ENCODE data around the gene DUOXA1.
"Not testable (repeated sequence)": the region's sequence is repeated elsewhere in the genome, so short reads cannot be mapped to it uniquely, and the experiment has no call there.

DUOXA1 gene

DNA sequence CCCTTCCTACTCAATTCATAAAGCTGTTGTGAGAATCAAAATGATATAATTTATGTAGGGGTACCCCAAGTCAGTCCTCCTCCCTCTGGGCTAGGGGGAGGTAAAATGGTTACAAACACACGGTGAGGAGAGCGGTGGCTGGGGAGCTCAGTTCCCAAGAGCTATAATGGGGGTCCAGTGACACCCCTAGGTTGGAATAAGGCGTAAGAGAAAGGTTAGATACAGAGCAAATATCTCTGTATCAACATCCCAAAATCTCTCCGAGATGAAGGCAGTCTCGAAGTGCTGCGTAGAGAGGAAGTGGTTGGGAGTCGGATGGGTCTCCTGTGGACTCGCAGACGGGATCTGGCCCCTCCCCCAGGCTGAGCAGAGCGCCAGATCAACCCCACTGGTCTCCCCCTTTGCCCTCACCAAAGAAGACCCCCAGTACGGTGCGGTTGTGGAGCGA lies 17.5 kb downstream of the DUOXA1 start:
- no peak for DNase-seq

DNA sequence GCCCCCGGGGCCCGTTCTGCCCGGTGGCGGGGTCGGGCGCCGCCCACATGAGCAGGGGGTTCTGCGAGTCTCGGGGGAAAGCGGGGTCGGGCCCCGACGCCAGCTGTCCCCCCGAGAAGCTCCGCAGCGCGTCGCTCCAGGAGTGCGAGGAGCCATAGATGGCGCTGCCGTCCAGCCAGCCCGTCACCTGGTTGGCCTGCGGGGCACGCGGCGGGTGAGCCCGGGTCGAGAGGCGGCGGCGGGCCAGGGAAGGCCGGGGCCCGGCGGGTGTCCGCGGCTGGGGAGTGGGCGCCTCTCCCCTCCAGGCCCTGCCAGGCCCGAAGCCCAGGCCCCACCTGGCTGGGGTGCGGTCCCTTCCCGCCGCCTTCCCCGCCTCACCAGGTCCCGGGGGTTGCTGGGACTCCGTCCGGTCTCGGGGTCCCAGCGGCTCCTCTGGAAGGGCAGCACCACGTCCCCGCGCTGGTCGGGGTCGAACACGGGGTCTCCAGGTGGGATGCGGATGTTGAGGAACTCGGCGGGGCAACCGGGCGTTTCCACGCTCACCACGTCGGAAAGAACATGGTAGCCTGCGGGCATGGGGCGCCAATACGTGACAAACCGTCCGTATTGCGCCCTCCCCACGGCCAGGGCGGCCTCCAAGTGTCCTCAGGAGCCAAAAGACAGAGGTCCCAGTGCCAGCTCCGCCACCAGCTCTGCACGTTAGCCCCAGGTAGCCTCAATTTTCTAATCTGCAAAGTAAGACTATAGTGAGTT lies 18.1 kb downstream of the DUOXA1 start:
- DNase-seq: no peak

DNA sequence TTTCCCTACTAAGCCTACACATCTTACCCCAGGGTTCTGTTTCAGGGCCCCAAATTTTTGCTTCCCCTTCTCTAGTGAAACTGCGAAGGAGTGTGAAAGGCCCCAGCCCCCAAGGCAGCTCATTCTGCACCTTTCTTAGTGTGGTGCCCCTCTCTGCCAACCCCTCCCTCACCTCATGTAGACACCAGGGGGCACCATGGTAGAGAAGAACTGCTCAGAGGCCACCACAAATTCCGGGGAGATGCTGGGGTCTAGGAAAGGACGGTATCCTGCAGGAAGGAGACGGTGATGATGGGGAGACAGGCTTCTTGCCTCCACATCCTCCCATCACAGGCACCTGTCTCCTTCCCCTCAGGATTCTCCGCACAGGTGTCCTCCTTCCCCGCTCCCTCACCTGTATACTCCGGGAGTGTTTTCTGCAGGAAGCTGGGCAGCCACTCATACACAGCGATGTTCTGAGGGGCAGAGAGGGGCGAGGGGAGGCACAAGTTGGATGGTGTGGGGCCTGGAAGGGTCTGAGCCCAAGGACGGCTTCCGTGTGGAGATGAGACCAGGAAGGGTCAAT lies 19.3 kb downstream of the DUOXA1 start:
- DNase-seq: no peak

DNA sequence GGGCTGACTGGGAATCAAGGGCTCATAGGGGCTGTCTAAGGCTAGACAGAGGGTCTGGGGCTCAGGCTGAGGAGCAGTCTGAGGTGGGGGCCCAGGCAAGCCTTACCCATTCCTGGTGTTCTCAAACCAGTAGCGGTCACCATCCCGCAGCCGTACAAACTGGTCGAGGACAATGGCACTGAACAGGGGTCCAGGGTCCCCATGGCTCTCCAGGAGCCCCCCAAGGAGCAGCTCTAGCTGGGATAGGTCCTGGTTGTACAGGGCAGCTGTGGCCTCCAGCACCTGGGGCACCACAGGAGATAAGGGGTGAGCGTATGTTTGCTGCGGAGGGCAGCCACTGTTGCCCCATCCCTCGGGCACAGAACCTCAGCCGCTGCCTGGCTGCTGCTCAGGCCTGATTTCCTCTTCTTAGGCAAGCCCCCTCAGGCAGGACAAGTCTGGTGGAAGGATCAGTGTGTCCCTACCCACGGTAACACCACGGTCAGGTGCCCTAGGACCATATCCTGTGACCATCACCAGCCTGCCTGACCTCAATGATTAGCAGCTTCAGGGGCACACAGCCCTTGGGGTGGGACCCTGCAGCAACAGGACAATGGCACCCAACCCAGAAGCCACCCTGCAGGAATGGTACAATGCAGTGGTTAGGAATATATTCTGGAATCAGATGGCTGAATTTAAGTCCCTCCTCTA lies 21.6 kb downstream of the DUOXA1 start:
- DNase-seq: no peak

GRCh38 chr15:45106002-45106790 lies 23.5 kb downstream of the DUOXA1 start:
- no peak for DNase-seq

DNA sequence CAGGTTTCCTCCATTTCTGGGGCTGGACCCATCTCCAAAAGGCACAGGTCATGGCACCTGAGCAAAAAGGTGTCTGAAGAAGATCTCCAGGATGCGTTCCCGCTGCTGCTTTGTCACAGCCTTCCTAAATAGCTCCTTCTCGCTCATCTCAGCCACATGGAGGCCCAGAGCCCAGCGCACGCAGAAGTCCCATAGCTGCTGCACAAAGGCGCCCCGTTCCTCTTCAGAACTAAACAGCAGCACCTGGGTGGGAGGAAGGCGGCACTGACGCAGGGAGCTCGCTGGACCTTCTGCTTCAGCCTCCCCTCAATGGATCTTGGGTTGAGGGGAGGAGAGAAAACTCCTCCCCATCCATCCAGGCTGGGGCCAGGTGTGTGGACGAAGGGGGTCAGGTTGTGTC lies 24.1 kb downstream of the DUOXA1 start:
- no peak for DNase-seq

GRCh38 chr15:45104170-45104569 lies 25.5 kb downstream of the DUOXA1 start:
- not testable (repeated sequence) for DNase-seq

GRCh38 chr15:45102226-45102625 lies 27.5 kb downstream of the DUOXA1 start:
- DNase-seq: no peak

DNA sequence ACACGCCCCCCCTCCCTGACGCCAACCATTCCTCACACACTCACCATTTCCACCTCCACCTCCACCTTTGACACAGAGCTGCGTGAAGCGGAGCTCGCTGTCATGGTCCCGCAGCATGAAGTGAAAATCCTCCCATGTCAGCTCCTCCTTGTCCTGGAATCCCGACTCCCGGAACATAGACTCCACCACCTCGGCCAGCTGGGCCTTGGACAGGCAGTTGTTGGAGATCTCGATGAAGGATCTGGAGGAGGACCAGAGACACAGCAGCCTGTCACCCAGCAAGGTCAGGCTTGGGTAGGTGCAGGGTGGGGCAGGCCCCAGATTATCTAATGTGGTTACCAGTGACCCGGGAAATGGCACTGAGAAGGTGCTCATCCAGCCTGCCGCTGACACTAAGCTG lies 27.9 kb downstream of the DUOXA1 start:
- DNase-seq: no peak

GRCh38 chr15:45100884-45101625 lies 28.6 kb downstream of the DUOXA1 start:
- no peak for DNase-seq

- no peak for DNase-seq
These were observed 30.0 kb downstream of the DUOXA1 start for GRCh38 chr15:45099549-45100165.

GRCh38 chr15:45097466-45097865 lies 32.2 kb downstream of the DUOXA1 start:
- no peak for DNase-seq

DNA sequence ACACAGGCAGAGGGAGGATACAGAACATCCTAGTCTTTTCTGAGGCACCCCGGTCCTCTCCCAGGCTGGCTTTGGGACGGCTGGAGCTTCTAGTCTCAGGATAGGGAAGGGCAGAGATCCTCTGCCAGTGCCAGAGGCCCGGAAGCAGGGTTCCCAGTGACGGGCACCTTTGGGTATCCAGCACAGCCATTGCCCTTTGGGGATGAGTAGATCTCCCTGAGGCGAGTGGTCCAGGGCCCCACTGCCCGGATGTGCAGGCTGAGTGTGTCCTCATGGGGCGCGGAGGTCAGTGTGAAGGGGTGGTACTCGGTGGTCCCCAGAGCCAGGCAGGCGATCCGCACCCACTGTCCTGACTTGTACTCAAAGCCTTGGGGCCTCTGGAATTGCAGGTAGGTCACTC lies 34.0 kb downstream of the DUOXA1 start:
- DNase-seq: no peak

- DNase-seq: no peak
These were observed 35.3 kb downstream of the DUOXA1 start for GRCh38 chr15:45094358-45094730.

- DNase-seq: no peak
These were observed 35.9 kb downstream of the DUOXA1 start for GRCh38 chr15:45093622-45094357.

GRCh38 chr15:45093013-45093412 lies 36.7 kb downstream of the DUOXA1 start:
- no peak for DNase-seq

GRCh38 chr15:45091576-45091975 lies 38.1 kb downstream of the DUOXA1 start:
- no peak for DNase-seq

DNA sequence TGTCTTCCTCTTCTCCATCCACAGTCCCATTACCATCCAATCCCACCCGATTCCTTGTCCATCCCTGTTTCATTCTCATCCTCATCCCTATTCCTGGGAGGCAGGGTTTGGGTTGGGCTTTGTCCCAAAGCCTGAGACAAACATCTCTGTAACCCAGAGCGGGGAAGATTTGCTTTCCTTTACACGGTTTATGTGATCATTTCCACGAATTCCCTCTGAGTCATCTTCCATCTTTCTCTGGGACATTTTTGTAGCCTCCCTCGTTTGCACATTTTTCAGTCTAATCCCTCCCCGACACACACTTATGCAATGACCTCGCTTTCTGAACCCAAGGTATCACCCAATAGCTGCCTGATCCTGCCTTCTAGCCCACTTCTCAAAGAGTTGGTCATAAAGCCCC lies 38.5 kb downstream of the DUOXA1 start:
- DNase-seq: no peak

DNA sequence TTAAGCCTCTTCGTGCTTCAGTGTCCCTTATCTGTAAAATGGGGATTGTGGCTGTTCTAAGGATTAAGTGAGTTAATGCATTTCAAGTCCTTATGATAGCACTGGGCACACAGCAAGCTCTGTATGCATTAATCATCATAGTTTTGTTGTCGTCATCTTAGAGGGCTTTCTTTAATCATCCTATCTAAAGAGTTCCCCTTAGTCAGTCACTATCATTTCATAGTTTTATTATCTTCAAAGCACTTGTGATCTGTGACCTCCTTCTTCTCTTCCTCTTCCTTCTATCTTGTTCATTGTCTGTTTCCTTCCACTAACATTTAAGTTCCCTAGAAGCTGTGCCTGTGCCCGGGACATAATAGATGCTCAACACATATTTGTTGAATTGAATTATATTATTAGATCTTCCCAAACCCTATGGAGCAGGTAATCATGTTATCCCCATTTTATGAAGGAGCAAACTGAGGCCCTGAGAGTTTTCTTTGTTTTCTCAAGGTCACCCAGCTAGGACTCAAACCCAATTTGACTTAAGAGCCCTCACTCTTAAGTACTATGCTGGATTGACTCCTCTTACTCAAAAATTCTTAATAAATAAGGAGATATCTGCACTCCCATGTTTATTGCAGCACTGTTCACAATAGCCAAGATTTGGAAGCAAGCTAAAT lies 39.8 kb downstream of the DUOXA1 start:
- peak; percentile 52 for DNase-seq

DNA sequence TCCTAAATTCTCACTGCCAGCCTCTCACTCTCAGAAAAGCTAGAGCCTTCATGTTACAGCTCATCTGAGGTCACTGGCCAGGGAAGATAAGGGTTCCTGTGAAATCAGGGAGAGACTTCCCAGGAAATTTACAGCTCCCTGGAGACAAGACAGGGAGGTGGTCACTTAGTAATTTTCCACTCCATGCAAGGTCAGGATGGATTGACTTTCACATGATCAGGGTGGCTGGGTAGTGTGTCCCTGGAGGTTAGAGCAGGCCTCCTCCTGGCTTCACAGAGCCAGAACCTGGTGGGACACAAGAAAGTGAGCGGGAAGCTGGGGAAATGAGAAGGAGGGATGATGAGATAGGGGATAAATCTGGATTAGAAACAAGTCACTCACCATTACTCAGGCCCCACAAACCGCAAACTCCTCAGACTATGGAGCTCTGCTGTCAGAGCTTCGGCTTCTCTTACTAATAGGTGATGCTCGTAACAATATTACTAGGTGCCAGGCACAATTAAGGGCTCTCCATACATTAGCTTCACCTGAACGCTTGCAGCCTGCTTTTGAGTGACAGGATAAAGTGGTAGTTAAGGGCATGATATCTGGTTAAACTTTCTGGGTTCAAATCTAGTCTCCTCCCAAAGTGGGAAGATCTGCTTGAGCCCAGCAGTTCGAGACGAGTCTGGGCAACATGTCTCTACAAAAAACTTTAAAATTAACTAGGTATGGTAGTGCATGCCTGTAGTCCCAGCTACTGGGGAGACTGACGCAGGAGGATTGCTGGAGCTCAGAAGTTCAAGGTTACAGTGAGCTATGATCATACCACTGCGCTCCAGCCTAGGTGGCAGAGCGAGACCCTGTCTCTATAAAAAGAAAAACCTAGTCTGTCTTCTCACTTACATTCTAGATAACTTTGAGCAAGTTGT lies 40.6 kb downstream of the DUOXA1 start:
- DNase-seq: no peak

All from OCI-M1 (cell line).